Measurements from ENCODE around the gene RNU6-9.

The RNU6-9 gene

DNA sequence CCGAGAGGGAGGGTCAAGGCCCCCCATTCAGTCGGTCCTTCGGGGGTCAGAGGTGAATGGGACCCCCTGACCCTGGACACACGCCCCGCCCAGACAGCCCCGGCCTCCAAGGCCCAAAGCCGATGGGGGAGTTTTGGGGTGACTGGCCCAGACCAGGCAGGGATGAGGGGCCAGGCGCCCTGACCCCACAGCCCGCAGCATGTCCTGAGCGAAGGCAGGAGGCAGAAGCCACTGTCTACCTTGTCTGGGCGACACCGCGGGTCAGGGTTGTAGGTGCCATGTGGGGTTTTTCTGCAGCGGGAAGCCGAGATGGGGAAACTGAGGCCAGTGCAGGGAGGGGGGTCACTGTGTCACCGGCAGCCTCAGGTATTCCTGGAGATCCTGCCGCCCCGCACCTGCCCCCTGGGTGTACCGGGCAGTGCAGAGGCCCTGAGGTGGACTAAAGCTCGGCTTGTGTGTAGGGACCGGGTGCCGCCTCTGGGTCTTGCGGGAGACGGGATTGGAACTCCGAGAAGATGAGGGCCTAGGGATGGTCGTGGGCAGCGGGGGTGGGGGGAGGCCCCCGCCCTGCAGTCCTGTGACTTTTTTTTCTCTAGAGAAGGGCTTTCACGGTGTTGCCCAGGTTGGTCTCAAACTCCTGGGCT lies 41.0 kb downstream of the RNU6-9 start:
- DNase-seq (ENCODE audit: low read depth in 2 of 2) = no peak

DNA sequence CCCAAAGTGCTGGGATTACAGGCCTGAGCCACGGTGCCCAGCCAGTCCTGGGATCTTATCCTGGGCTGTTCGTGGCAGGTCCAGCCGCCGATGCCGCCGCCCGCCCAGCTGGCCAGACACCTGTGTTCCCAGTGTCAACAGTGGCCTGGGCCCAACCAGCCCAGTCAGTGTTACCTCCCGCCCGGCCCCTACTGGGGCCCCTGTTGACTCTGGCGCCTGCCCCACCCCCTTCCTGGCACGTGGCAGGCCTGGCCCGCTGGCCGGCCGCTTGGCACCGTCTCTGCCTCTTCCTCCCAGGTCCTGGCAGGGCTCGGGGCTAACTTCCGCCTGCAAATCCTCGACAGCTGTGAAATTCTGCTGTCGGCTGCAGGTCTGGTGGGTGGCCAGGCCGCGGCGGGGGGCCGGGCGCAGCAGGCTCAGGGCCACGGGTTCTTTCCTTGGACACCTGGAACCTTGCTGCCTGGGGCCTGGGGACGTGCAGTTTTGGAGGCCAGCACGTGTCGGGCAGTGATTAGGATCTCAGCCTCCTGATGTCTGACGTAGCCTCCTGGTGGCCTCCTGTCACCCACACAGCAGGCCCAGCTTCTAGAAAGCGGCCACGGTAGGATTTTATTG lies 41.7 kb downstream of the RNU6-9 start:
- DNase-seq (ENCODE audit: low read depth in 2 of 2) = no peak

DNA sequence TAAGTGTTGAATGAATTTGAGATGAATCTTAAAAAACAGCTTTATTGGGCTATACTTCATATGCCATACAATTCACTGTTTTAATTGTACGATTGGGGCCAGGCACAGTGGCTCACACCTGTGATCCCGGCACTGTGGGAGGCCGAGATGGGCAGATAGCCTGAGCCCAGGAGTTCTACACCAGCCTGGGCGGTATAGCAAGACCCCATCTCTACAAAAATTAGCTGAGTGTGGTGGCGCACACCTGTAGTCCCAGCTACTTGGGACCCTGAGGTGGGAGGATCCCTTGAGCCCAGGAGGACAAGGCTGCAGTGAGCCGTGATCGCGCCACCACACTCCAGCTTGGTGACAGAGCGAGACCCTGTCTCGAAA lies 42.9 kb downstream of the RNU6-9 start:
- DNase-seq (ENCODE audit: low read depth in 2 of 2) = no peak

DNA sequence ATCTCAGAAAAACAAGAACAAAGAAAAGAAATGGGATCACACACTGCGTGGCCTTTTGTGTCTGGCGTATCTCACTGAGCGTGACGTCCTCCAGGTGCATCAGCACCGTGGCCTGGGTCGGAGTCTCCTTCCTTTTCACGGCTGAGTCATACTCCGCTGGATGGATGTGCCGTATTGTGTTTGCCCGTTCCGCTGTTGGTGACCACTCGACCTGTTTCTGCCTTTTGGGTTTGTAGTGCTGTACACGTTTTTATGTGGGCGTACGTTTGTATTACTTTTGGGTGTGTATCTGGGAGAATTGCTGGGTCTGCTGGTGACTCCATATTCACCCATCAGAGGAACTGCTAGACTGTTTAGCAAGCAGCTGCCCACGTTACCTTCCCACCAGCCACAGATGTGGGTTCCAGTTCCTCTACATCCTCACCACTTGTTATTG lies 44.0 kb downstream of the RNU6-9 start:
- DNase-seq (ENCODE audit: low read depth in 2 of 2) = no peak

DNA sequence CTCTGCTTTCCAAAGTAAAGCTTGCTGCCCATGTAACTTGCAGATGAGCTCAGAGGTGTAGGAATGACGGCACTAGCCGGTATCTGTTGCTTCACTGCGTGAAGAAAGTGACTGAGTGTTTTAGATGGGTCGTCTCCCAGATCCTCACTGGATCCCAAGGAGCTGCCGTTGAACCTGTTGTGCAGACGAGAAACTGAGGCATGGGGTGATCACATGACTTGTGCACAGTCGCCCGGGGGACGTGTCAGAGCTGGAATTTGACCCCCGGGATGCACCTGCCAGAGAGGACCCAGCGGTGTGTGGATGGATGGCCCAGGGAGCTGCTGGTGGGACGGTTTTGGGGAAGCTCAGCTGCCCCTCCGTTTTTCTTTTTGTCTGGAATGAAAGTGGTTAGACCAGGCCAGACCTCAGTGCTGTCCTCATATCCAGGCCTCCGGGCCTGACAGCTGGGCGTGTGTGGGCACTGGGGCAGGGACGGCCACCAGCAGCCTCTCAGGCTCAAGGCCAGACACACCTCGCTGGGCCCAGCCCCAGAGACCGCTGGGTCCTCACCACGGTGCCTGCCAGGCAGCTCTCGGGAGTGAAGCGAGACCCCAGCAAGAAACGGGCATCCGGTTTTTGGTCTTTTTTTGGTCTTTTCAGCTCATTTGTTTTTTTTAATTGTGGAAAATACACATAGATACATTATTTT lies 45.1 kb downstream of the RNU6-9 start:
- no peak for DNase-seq (ENCODE audit: low read depth in 2 of 2)

DNA sequence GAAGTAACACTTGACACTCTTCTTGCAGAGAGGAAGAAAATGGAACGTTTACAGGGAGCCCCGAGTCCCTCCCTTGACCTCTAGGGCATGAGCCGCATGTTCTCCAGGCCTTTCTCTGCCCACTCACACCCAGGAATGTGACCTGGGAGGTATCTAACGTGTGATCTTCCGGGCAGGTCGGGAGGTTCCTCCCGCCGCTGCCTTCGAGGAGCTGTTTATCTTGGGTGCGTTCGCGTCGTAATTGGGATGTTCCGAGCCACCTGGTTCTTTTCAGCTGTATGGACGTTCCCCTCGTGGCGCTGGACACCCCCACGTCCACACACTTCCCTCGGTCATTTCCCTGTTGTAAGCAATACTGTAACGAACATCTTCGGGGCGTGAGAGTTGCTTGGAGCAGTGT lies 46.2 kb downstream of the RNU6-9 start:
- no peak for DNase-seq (ENCODE audit: low read depth in 2 of 2)

DNA sequence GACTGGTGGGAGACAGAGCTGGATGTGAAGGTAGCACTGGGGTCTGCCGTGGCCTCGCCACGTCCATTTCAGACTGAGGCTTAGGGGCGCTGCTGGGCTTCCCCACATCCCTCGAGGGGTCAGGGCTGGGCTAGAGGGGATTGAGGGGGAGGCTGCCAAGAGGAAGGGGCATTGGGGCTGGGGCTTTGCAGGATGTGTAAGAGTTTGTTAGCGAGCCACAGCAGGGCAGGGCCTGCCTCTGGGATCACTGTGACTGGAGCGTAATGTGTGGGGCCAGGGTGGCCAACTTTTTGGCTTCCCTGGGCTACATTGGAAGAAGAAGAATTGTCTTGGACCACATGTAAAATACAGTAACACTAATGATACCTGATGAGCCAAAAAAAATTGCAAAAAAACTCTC lies 46.6 kb downstream of the RNU6-9 start:
- DNase-seq (ENCODE audit: low read depth in 2 of 2) = no peak

DNA sequence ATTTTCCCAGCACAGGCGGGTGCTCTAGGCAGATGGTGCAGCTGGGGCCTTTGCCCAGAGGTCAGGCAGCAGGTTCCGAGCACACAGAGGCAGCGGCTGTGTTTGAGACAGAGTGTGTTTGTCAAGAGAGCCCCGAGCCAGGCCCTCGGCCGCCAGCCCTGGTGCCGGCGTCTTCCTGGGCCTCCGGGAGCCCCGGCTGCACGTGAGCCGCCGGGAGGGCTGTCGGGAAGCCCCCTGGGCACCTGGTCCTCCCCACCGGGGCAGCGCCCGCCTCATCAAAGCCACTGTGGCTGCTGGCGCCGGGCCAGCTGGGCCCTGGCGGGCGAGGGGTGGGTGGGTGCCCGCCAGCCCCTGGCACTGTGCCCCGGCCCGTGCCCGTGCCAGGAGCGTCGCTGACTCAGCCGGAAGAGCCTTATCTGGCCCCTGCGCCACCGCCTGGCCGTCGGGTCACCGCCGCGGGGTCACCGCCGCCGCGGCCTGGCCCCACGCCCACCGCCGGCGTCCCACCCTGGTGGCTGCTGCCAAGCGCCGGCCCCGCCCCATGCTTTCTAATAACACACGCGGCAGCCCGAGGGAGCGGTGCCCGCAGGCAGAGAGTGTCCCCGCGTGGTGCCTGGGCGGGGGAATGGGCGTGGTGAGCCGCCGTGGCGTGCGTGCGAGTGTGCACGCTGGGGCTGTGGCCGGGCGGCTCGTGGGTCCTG lies 47.5 kb downstream of the RNU6-9 start:
- DNase-seq (ENCODE audit: low read depth in 2 of 2) = peak; percentile 39 to 49

DNA sequence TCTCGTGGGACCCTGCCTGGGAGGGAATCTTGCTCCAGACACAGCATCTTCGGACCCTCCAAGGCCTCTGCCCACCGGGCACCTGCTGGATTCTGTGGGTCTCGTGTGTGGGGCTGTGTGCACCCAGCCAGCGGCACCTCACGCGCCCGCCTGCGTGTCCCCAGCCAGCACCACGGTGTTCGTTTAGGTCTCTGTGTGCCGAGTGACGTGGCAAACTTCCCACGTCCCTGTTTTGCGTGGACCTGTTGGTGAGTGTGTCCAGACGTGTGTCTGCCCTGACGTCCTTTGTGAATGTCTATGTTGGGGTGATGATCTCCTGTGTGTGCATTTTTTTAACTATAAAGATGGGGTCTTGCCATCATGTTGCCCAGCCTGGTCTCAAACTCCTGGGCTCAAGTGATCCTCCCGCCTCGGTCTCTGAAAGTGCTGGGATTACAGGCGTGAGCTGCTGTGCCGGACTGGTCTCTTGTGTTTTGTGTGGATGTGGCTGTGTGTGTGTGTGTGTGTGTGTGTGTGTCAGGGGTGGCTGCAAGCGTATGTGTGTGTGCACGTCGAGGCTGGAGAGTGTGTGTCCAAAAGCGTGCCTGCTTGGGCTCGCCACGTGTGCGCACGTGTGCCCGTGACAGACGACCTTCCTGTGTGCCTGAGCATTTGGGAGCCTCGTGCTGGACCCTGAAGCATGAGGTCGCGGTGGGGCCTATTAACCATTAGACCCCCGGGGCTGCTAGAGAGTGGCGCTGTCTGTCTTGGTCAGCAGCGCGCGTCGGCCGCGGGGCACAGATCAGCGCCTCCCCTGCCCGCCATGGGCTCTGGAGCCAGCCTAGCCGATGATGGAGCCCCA lies 48.2 kb downstream of the RNU6-9 start:
- no peak for DNase-seq (ENCODE audit: low read depth in 2 of 2)

DNA sequence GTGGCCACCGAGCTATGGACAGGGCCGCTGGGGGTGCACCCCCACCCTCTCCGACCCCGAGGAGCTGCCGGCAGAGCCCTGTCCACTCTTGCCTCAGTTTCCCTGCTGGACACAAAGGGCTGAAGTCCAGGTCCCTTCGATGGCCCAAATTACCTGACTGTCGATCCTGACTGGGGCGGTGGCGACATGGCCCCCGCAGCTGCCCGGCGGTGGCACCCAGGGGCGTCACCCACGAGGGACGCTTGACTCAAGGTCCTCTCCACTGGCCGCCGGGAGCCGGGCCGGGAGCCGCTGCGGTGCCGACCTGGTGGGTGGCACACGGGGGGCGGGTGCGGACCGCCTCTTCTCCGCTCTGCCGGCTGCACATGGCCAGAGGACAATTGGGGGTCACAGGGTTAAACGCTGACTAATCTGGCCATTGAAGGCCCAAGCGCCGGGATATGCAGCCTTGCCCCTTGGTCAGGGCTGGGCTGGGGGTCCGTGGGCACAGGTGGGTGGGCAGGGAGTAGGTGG lies 48.9 kb downstream of the RNU6-9 start:
- DNase-seq (ENCODE audit: low read depth in 2 of 2) = no peak

All from stimulated activated CD8-positive, alpha-beta memory T cell treated with anti-CD3 and anti-CD28 coated beads, Interleukin-2, amount 100 ng/mL, for 1 hour (primary cell).